Gastrocnemius medialis (tissue), 4 donors: Measurements from ENCODE around the gene NSUN7.

ENCODE experiments used
- CTCF ChIP-seq, 5 experiments: fragments of 450-650 bp in 3 of 5; fragments of 200-600 bp in 2 of 5; sonication (generic) in 2 of 5; IDR thresholded peaks in 4 of 5; conservative IDR thresholded peaks in 1 of 5; 1 replicate in 4 of 5; 2 replicates in 1 of 5; pipeline ENCODE4 v1.5.1; 2016 to 2019; ENCODE audit warnings: antibody characterized with exemption in 5 of 5, mild to moderate bottlenecking in 3 of 5, moderate library complexity in 3 of 5
- POLR2A ChIP-seq, 2 donors: fragments of 450-650 bp; IDR thresholded peaks; one replicate each; pipeline ENCODE4 v1.6.1; 2017; ENCODE audit warnings: antibody characterized with exemption in 2 of 2, mild to moderate bottlenecking in 2 of 2, moderate library complexity in 2 of 2

DNA sequence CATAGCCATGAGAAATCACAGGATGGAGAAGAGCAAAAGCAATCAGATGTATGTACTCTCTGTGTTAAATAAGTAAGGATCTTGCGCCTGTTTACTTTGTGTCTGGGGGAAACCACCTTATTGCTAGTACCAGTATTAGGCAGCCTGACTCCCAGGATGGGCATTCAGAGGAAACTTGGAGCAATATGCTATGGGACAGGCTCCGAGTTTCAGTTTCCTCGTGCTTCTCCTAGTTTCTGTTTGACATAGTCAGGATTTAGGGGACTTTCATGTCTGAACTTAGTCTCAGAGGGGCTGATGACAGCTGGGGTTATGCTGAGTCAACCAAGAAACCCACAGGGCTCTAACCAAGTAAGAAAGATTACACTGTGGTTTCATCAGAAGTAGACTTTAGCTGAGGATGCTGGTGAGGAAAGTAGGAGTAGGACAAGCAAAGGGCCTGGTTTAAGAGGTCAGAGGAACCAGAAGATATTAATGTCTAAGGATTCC is 13.5 kb downstream of the NSUN7 start:
- TF ChIP-seq CTCF (IDR thresholded peaks at IDR 0.05 in 4 of 5, conservative IDR thresholded peaks at IDR 0.05 in 1 of 5), result no peak
- TF ChIP-seq POLR2A (IDR thresholded peaks at IDR 0.05), result no peak
